Umbilical cord (tissue), 2 donors: ENCODE results near the gene ELF3. TPM values are rescaled to one million over a fixed set of nuclear protein-coding genes. Genes with fewer than 3 reads are reported as not detected.
A peak's percentile ranks its signal among the peaks of the same experiment; 100 is the strongest.
"Not testable (repeated sequence)": the region's sequence is repeated elsewhere in the genome, so short reads cannot be mapped to it uniquely, and the experiment has no call there.

Source experiments
- DNase-seq: peaks from one replicate; pipeline ENCODE4 v3.0.0-alpha.2; 2015; ENCODE audit warnings: low spot score
- total RNA-seq: library from RNA; depleted of rRNA; stranded (reverse); fragments of >200 nt; gene quantifications from one replicate; pipeline ENCODE4 v1.2.3, GENCODE V29; 2014; ENCODE audit warnings: low replicate concordance; ENCODE audit not compliant: insufficient read depth

Gene ELF3
- total RNA-seq, 1 donor from 2014 or later: 4.3 TPM

DNA sequence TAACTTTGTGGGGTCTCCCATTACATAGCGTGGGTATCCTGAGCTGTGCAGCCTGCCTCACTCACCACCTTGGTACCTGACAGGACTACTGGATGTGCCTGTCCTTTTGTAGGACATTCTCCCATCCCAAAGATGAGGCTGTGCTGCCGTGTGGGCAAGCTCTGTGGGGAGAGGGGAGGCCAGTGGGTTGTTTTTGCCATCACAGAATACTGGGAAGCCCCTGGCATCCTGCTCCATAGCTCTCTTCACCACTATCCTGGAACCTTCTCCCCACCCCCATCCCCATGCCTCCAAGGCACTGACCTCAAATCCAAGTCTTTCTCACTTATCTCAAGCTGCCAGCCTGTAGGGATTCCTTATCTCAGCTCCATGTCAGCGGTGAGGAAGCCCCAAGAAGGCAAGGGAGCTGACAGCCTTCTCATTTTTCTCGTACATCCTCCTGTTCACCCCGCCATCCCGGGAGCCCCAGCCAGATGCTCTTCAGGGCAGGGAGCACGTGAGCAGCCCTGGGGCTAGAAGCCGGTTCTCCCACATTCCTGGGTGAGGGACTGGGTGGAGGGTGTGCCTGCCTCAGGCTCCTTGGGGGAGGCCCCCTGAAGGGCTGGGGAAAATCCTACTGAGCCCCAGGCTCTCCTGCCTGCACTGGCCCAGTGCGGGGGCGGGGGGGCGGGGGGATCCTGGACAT lies 2.4 kb upstream of the ELF3 start:
- peak; percentile 92 for DNase-seq

GRCh38 chr1:202009326-202010179 lies 834 bp upstream of the ELF3 start:
- peak; percentile 93 for DNase-seq

DNA sequence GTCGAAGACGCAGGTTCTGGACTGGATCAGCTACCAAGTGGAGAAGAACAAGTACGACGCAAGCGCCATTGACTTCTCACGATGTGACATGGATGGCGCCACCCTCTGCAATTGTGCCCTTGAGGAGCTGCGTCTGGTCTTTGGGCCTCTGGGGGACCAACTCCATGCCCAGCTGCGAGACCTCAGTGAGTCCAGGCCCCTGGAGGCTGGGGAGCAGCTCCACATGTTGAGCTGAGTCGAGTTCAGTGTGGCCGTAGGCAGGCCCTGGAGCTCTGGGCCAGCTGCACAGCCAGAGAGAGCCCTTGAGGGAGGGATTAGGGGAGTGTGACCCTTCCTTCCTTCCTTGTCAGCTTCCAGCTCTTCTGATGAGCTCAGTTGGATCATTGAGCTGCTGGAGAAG lies 1.6 kb downstream of the ELF3 start:
- DNase-seq: no peak

- no peak for DNase-seq
Measured at GRCh38 chr1:202012544-202013478, 2.4 kb downstream of the ELF3 start.

DNA sequence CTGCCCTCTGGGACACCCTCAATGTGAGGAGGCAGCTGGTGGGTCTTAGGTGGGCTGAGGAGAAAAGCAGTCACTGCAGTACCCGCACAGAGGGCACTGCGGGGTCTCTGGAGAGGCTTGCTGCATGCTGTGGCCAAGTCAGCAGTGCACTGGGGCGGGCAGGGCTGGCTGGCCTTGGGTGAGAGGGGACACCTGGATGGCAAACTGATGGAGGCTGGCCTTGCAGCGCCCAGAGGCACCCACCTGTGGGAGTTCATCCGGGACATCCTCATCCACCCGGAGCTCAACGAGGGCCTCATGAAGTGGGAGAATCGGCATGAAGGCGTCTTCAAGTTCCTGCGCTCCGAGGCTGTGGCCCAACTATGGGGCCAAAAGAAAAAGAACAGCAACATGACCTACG lies 3.2 kb downstream of the ELF3 start:
- DNase-seq: no peak

DNA sequence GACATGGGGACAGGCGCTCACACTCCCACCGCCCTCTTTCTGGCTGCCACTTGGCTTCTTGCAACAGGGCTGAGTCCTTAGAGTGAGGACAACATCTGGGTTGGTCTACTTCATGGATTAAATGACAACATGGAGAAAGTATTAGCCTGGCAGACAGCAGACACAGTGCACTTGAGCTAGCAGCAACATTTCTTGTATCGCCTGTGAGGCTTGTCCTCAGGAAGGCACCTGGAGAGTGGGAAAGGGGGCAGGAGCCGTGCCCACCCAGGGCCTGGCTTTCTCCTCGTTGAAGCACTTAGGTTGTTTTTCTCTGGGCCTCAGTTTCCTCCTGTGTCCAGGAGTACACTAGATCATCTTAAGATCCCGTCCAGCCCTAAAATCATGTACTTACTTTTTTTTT lies 3.7 kb downstream of the ELF3 start:
- no peak for DNase-seq

DNA sequence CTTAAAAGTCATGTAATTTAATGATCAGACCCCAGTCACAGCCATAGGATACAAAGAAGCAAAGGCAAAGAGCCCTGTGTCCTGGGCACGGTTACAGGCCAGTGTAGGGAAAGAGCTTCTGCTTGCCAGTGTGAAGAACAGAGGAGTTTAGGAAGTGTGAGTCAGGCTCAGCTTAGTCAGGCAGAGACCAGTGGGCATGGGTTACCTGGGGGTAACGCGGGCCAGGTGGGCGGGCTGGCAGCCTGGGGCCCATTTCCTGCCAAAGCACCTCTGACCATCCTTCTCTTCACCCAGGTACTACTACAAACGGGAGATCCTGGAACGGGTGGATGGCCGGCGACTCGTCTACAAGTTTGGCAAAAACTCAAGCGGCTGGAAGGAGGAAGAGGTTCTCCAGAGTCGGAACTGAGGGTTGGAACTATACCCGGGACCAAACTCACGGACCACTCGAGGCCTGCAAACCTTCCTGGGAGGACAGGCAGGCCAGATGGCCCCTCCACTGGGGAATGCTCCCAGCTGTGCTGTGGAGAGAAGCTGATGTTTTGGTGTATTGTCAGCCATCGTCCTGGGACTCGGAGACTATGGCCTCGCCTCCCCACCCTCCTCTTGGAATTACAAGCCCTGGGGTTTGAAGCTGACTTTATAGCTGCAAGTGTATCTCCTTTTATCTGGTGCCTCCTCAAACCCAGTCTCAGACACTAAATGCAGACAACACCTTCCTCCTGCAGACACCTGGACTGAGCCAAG lies 4.7 kb downstream of the ELF3 start:
- no peak for DNase-seq

- DNase-seq: no peak
Measured at GRCh38 chr1:202015662-202015937, 5.2 kb downstream of the ELF3 start.

GRCh38 chr1:202016022-202016810 lies 5.8 kb downstream of the ELF3 start:
- DNase-seq: peak; percentile 72

GRCh38 chr1:202016811-202017748 lies 6.7 kb downstream of the ELF3 start:
- DNase-seq: peak; percentile 43

GRCh38 chr1:202017749-202018467 lies 7.5 kb downstream of the ELF3 start:
- DNase-seq: no peak

DNA sequence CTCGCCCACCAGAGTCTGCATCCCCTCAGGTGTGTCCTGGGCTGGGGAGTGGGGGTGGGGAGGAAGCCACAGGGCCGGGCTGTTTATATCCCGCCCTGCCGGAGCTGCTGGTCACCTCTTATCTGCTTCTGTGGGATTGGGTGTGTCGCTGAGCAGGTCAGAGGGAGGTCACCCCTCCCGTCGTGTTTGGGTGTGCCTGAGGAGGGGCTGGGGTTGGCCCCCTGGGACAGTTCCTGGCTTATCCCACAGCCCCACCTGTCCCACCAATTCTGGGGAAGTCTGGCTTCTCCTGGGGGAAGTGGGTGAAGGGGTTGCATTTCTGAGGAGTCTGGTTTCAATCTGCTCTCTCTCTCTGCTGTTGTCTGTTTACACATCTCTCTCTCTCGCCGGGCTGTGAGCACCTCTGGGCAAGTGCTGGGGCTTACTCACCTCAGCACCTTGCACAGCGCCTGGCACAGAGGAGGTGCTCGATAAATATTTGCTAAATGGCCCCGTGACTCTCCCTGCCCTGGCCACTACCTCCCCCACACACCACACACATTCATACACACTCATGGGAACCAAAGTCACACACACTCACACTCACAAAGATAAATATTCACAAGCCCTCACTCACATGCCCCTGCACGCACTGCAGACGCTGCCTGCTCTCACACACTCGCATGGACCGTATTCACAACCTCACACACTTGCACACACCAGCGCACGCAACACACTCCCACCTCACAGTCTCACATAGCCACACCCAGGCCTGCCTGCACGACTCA lies 8.3 kb downstream of the ELF3 start:
- DNase-seq: peak; percentile 46

GRCh38 chr1:202019235-202019558 lies 8.8 kb downstream of the ELF3 start:
- DNase-seq: not testable (repeated sequence)

DNA sequence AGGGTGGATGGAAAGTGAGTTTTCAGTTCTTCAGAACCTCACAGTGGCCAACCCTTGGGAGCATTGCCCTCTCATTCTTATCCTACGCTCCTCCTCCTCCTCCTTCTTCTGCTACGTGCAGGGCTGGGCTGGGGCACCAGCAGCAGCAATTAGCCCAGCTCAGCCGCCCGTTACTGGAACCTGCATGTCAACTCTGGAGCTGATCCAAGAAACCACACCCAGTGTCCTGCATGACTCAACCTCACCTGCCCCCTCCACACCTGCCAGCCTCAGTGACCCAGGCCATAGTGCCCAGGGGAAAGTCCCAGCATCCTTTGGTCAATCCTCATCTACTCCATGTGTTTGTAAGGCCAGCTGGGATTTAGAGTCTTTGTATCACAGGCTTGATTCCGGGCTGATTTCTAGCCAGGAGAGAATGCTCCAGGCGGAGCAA lies 12.6 kb downstream of the ELF3 start:
- DNase-seq: peak; percentile 55

GRCh38 chr1:202029171-202029665 lies 18.8 kb downstream of the ELF3 start:
- no peak for DNase-seq

GRCh38 chr1:202029727-202030126 lies 19.3 kb downstream of the ELF3 start:
- DNase-seq: no peak

DNA sequence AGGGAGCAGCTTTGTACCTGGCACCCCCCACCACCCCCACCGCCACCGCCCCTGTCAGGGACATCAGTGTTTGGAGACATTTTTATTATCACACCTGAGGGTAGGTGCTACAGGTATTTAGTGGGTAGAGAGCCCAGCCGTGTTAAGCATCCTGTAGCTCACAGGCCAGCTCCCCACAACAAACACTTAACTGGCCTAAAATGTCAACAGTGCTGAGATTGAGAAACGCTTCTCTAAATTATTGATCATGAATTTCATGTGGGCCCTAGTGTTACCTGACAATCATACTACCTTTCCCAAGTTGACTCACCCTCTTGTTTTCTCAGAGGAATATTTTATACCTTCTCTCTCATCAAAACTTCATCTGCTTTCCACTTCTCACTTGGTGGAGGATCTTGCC lies 21.4 kb downstream of the ELF3 start:
- no peak for DNase-seq

DNA sequence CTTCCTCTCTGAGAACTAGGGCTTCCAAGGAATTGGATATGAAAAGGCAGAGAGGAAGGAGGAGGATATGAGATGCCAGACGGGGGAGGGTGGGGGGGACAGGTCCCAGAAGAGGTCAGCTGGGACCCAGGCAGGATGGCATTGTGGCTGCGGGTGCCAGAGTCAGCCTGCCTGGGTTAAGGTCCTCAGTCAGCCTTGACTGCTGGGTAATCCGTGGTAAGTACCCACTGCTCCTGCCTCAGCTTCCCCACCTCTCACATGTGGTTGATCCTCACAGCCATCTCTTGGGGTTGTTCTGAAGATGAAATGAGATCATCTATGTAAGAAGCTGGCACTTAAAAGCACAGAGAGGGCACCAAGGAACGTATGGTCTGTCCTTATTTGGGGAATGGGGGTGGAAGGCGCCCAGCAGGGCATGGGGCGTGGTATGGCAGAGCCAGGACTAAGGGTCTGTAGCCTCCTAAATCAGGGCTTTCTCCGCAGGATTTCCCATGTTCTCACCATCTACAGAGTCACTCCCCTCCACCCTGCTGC lies 23.8 kb downstream of the ELF3 start:
- DNase-seq: no peak
